Neural progenitor cell (in vitro differentiated cells): ENCODE measurements around the gene RTP5.

Experiments used
- CTCF ChIP-seq: fragments of 200-600 bp; sonication (generic); IDR thresholded peaks from 2 replicates; pipeline ENCODE4 v1.5.1; 2017; ENCODE audit warnings: antibody characterized with exemption, mild to moderate bottlenecking
- EZH2 ChIP-seq: fragments of 200-600 bp; sonication (generic); IDR thresholded peaks from 2 replicates; pipeline ENCODE4 v1.6.1; 2017; ENCODE audit warnings: antibody characterized with exemption, mild to moderate bottlenecking, moderate library complexity

- TF ChIP-seq CTCF (no peak), EZH2 (no peak)
Measured at GRCh38 chr2:241865957-241866789, 3.4 kb upstream of the RTP5 start.
